Amniotic stem cell (primary cell): ENCODE data around the gene SIGMAR1.

ENCODE experiments used
- DNase-seq: peaks from one replicate; lab custom pipeline; 2025; lab: John Stamatoyannopoulos, UW

Gene SIGMAR1

GRCh38 chr9:34630402-34631154, 7.0 kb downstream of the SIGMAR1 start:
- DNase-seq, result no peak

DNA sequence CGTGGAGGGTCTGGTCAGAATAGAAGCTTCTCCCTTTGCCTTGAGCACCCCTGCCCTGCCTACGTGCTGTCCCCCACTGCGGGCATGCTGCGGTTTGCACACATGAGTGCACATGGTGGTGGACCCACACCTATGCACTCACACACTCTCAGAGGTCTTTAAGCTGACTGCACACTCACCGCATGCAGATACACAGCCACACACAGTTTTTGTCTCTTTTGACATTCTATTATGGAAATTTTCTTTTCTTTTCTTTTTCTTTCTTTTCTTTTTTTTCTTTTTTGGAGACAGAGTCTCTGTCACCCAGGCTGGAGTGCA, 8.1 kb downstream of the SIGMAR1 start:
- no peak for DNase-seq

DNA sequence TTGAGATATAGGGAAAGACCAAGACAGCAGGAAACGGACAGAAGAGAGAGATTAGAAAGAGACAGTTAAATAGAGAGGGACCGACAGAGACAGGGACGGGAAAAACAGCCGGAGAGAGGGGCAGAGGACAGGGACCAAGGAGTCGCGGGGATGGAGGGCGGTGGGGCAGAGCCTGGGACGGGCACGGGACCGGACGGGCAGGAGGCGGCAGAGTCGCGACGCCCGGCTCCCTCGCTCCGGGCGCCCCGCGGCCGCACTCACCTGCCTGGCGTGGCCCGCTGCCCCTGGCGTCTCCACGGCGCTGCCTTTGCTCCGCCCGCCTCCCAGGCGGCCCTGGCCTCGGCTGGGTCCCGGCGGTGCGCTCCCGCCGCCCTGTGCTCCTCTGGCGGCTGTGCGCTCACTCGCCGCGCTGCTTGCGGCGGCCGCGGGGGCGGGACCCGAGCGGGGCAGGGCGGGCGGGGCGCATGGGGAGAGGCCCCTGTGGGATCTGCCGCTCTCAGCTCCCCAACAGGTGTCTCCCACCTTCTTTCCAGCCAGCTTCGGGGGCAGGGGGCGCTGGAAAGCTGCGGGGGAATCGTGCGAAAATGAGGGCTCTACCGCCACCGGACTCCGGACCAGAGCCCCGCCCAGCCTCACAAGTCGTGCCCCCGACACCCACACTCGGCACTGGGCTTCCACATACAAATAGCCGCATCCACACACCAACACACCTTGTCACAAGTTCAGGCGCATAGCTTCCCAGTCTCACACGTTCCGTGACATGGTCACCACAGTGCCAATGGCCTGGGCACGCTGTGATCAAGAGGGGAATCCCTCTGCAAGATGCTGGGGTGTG, 8.7 kb downstream of the SIGMAR1 start, which contains the start of gene ARID3C:
ARID3C (minus strand) TSS at position 411 of the 835 bp plus-strand sequence. CDS start 1,052 bp downstream, outside the sequence.
- DNase-seq, result no peak

- DNase-seq, result no peak
These were observed 9.6 kb downstream of the SIGMAR1 start for GRCh38 chr9:34627716-34628655.

GRCh38 chr9:34625186-34625486, 12.5 kb downstream of the SIGMAR1 start:
- DNase-seq, result no peak

DNA sequence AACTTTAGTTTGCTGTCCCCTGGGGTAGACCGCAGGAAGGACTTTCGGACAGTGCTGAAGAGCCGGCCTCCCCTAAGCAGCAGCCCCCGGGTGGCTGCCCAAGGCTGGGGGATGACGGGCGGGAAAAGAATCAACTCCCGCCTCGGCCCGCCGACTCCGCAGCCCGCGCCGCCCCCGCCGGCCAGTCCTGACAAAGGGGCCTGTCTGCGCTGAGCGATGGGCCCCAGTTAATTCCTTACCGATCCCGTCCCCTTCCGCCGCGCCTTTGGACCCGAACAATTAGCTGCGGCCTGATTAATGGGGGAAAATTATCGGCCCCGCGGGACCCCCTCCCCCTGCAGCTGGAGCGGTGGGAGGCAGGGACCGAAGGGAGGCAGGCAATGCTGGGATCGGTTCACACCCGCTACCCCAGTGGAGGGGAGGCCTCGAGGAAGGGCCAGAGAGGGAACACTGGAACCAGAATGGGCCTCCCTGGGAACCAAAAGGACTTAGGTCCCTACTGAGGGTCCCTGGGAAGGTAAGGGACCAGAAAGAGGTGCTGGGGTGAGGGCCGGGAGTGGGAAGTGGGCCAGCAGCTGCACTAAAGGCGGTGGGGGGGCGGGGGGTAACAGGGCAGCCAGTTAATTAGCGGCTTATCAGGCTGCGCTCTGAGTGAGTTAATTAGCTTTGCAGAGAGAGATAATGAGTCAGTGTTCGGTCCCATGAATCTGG, 13.0 kb downstream of the SIGMAR1 start:
- DNase-seq, result no peak

- DNase-seq, result no peak
These were observed 14.0 kb downstream of the SIGMAR1 start for GRCh38 chr9:34623374-34624235.

DNA sequence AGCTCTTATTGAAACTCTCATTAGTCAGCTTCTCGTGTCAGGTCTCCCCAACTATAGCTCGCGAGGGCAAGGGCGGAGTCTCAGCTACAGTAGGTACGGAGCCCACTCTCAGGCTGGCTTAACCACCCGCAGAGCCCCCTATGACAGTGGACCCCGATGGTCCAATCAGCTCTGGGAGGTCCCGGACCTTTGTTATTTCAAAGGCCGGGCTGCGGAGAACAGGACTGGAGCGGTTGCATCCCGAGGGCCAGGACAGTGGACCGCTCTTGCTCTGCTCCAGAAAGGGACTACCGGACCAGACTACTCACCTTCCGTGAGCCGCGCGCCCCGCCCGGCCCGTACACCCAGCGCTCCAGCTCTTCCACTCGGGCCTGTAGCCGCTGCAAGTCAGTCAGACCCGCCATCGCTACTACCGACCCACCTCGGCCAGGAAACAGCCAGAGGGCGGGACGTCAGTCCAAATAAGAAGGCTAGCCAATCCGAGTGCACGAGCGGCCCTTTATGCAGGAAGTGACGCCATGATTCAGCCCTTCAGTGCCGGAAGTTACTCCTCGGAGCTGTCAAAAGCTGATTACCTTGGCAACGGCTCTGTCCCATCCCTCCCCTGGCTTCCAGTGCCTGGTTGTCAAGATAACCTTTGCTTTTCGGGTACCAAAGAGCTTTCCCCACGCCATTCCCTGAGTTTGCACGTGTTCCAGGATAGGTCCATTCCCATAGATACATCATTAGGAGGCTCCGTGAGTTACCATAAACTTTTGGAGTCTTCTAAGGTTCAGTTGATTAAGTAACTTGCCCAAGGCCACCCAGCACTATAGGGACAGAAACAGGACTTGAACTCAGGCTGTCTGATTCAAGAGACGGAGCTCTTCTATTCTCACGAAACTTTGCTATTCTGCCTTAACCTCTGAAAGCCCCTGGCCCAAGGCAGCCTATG, 17.3 kb downstream of the SIGMAR1 start, which contains the start of gene DCTN3:
DCTN3 (minus strand) TSS at position 435 of the 934 bp plus-strand sequence; CDS start at position 404, 31 bp downstream.
- DNase-seq, result peak; percentile 98

GRCh38 chr9:34615132-34615531, 22.5 kb downstream of the SIGMAR1 start:
- DNase-seq, result no peak

DNA sequence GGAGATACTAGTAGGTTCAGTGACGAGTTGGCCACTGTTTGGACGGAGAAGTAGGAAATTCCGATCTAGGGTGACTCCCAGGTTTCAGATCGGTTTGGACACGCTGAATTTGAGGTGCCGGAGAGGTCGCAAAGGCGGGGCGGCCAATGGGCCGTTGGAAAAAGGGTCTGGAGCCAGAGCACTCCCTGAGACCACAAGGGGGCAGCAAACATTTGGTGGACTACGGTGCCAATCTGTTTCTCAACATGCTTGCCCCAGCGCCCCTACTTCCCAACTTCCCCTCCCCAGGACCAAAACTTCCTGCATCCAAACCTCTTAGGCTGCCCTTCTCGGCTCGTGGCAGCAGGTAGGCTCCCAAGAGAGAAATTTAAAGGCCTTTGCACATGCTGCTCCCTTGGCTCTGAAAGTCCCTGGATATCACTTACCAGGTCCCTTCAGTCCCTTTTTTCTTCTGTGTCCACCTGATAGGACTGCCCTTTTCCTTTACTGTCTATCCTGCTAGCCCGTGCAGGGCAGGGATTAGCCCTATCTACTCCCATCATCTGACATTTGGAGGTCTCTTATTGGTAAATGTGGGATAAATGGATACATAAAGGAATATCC, 24.7 kb downstream of the SIGMAR1 start:
- peak; percentile 36 for DNase-seq

GRCh38 chr9:34611811-34612787, 25.5 kb downstream of the SIGMAR1 start, which contains the start of gene RPP25L:
Gene RPP25L, minus strand, starts transcription at chr9:34612097. Its CDS starts 801 bp downstream, at chr9:34611296.
- peak; percentile 70 for DNase-seq

DNA sequence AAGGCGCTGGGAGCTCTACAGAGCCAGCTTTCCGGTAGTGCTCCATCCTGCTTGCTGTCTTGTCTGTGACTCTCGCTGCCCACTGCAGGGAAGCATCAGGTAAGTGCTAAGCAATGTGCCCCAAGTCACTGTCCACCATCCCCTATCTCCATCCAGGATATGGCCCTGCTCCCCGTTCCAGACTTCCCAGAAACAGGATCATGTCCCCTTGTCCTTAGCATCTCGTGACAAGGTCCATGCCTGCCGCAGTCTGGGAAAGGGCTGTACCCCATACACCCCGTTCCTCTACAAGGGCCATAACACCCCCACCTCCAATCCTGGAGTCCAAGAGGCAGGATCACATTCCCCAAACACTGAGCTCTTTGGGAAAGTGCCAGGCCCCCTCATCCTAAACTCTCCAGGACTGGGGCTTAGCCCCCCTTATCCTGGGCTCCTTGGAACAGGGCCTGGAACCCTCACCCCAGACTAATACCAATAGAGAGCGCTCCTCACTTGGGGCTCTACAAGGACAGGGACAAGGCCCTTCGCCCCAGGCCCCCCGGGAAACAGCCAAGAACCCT, 26.3 kb downstream of the SIGMAR1 start:
- no peak for DNase-seq

DNA sequence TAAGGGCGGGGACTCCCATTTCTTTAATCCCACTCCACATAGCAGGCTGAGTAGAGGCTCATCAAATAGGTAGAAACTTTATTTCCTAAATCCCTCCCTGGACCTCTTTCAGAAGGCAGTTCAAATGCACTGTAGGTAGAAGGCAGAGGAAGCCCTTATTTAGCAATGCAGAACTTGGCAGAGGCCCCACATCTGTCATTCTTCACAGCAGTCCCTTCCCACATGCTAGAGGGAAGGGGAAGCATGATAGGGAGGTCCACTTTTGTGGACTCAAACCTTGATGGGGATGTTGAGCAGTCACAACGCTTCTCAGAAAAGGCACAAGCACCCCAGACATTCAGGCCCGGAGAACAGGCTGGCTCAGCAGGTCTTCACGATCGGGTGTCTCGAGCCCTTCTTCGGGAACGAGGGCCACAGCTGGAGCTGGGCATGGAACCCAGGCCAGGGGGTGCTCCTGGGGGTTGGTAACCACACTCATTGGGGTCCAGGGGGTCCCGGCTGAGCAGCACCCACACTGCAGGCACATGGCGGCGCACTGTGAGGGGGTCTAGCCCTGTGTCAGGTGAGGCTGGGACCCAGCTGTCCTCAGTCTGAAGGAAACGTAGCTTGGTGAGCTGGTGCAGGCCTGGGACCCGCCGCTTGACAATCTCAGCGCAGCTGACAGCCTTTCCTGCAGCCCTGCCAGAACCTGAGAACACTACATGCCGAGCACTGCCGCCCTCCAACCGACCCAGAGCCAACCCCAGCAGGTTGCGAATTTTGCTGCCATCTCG, 27.0 kb downstream of the SIGMAR1 start:
- DNase-seq, result no peak

- DNase-seq, result no peak
These were observed 30.3 kb downstream of the SIGMAR1 start for GRCh38 chr9:34607331-34607730.

GRCh38 chr9:34606905-34607304, 30.7 kb downstream of the SIGMAR1 start:
- DNase-seq, result no peak

DNA sequence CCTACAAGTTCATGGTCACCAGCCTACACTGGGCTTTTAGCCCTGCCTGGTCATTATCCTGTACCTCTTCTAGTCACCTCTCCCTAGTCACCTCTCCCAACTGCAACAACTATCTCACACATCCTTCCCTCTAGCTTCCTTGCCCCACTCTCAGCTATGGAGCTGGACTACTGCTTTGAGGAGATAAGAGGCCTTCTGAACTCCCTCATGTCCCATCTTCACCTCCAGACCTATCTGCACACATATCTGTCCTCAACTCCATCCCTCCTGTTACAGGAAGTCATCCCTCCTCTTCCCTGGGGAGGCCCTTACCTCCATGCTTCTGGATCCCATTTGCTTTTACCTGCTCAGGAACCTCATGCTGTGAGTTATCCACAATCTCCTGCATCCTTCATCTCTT, 31.4 kb downstream of the SIGMAR1 start:
- no peak for DNase-seq
